ENCODE measurements around the gene LRRN4CL. TPM values are rescaled to one million over a fixed set of nuclear protein-coding genes. Genes with fewer than 3 reads are reported as not detected.

Gene LRRN4CL
- total RNA-seq, 4 donors from 2014 or later: 29.9 to 48.2 (median 39.2) TPM

DNA sequence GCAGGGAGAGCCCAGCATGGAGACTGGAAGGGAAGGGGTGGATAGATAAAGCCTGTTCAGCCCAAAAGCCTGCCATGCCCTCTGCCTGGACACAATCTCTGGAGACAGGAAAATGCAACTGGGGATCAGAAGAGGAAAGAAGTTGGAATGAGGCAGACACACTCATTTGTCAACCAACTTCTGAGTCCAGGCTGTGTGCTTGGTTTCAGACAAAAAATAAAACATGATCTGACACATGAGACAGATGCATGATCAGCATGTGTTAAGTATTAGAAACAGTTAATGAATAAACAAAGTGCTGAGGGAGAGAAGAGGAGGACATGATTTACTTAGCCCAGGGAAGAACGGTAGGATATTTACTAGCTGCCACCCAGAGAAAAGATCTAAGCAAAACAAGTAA is 839 bp downstream of the LRRN4CL start:
- TF ChIP-seq EP300 (IDR thresholded peaks at IDR 0.05) (no peak), POLR2A (IDR thresholded peaks at IDR 0.05; ENCODE audit: low read depth) (no peak), POLR2AphosphoS5 (IDR thresholded peaks at IDR 0.05) (no peak)
- TF ChIP-seq, protein P1, sequence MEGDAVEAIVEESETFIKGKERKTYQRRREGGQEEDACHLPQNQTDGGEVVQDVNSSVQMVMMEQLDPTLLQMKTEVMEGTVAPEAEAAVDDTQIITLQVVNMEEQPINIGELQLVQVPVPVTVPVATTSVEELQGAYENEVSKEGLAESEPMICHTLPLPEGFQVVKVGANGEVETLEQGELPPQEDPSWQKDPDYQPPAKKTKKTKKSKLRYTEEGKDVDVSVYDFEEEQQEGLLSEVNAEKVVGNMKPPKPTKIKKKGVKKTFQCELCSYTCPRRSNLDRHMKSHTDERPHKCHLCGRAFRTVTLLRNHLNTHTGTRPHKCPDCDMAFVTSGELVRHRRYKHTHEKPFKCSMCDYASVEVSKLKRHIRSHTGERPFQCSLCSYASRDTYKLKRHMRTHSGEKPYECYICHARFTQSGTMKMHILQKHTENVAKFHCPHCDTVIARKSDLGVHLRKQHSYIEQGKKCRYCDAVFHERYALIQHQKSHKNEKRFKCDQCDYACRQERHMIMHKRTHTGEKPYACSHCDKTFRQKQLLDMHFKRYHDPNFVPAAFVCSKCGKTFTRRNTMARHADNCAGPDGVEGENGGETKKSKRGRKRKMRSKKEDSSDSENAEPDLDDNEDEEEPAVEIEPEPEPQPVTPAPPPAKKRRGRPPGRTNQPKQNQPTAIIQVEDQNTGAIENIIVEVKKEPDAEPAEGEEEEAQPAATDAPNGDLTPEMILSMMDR (IDR thresholded peaks at IDR 0.05): no peak
- Histone ChIP-seq H3K4me3 (peak overlapping the region; percentile 47 to 57 (median 50)), H3K27me3 (peaks cover 3 to 20% (median 8%) of the 10 kb centered on the region in 4 donors), H3K27ac (replicated peaks in 1 of 4) (peak overlapping the region; percentile 57 to 80 (median 72)), H3K9me3 (no peaks in the 10 kb centered on the region), H3K36me3 (peaks cover 12 to 39% (median 35%) of the 10 kb centered on the region in 4 donors), H3K4me1 (peaks cover 7 to 34% (median 28%) of the 10 kb centered on the region in 4 donors)
- intact Hi-C loops (cut with DNase I): no loop called here
- 34% methylated on average over 1 of the region's 1 CpG for WGBS
- no peak for DNase-seq (ENCODE audit: extremely low spot score)

DNA sequence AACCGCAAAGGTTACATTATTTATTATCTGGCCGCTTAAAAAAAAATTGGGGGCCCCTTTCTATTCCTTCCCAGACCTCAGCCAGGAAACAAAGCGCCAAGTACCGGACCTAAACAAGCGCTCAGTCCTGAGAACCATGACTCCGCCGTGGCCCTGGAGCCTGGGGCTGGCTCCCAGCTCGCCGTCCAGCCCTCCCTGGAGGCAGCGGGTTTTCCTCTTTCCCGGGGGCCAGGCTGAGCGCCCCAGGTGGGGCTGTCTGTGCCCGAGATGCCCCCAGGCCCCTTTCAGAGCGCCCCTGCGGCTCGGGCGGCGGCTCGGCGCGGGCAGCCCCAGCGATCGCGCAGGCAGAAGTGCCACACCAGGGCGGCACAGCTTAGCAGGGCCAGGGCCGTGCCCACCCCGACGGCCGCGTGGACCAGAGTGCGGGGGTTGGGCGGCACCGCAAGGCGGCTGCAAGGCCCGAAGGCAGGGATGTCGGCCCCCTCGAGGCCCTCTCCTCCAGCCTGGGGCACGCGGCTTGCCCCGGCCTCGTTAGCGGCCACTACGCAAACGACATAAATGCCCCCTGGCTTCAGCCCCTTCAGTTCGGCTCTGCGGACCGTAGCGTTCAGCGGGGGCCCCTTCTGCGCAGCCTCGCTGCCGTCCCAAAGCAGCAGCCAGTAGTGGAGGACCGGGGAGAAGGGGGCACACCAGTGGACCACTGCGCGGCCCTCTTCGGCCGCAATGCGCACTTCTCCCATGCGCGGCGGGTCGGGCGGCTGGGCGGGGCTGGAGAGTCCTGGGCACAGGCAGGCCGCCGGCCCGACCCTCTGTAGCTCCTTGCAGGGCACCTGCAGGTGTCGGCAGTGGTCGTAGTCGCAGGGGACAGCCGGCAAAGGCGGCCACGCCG is 1.6 kb downstream of the LRRN4CL start:
- Histone ChIP-seq H3K36me3 (peaks cover 9 to 31% (median 29%) of the 10 kb centered on the region in 4 donors), H3K9me3 (no peaks in the 10 kb centered on the region), H3K4me3 (peak overlapping the region; percentile 47 to 57 (median 50)), H3K27me3 (peaks cover 3 to 20% (median 8%) of the 10 kb centered on the region in 4 donors), H3K27ac (replicated peaks in 1 of 4) (peak overlapping the region; percentile 57 to 80 (median 72)), H3K4me1 (peaks cover 7 to 34% (median 28%) of the 10 kb centered on the region in 4 donors)
- DNase-seq (ENCODE audit: extremely low spot score): no peak
- TF ChIP-seq, protein P1 (IDR thresholded peaks at IDR 0.05): no peak
- TF ChIP-seq EP300 (IDR thresholded peaks at IDR 0.05): no peak
- TF ChIP-seq POLR2AphosphoS5 (IDR thresholded peaks at IDR 0.05): no peak
- no peak for TF ChIP-seq POLR2A (IDR thresholded peaks at IDR 0.05; ENCODE audit: low read depth)
- WGBS: 55% methylated on average over 20 of the region's 74 CpGs
- intact Hi-C loops (cut with DNase I): no loop called here

DNA sequence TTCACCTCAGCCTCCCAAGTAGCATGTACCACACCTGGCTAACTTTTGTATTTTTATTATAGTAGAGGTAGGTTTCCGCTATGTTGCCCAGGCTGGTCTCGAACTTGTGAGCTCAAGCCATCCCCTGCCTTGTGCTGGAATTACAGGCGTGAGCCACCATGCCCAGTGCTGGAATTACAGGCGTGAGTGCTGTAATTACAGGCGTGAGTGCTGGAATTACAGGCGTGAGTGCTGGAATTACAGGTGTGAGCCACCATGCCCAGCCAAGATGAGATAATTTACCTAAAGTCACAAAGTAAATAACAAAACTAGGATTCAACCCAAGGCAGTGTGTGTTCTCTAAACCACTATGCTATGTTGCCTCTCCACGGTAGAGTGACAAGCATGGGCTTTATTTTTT is 6.8 kb downstream of the LRRN4CL start:
- intact Hi-C loops (cut with DNase I): no loop called here
- H3K27ac ChIP-seq (replicated peaks in 1 of 4): no peak overlapping the region
- WGBS: 96% methylated on average over 7 of the region's 7 CpGs
- no peak for DNase-seq (ENCODE audit: extremely low spot score)
- peaks cover under 1 to 8% (median 1%) of the 10 kb centered on the region in 4 donors for H3K27me3 ChIP-seq
- no peaks in the 10 kb centered on the region for H3K9me3 ChIP-seq
- TF ChIP-seq POLR2A (IDR thresholded peaks at IDR 0.05; ENCODE audit: low read depth) (no peak), POLR2AphosphoS5 (IDR thresholded peaks at IDR 0.05) (no peak), EP300 (IDR thresholded peaks at IDR 0.05) (no peak)
- TF ChIP-seq, protein P1 (IDR thresholded peaks at IDR 0.05): no peak
- peaks cover 4 to 8% (median 5%) of the 10 kb centered on the region in 4 donors for H3K36me3 ChIP-seq
- no peak overlapping the region for H3K4me3 ChIP-seq
- peaks cover 23 to 37% (median 31%) of the 10 kb centered on the region in 4 donors for H3K4me1 ChIP-seq

DNA sequence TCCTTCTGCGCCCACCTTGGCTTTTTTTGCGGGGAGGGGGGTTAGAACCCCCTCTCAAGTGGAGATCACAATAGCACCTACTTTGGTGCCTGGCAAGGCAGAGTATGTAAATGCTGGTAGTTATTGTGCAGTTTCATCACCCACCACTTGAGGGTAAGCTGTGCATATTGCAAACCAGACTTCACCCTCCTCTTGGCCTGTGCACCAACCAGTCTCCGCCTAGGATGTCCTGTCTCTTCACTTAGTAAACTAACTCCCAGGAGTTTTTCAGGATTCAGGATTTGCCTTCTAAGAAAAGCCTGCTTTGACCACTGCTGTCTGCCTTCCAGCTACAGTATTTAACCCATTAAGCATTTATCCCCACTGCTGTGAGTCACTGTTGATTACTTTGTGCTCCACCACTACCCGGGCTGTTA is 8.5 kb downstream of the LRRN4CL start:
- no peak overlapping the region for H3K4me3 ChIP-seq
- intact Hi-C loops (cut with DNase I): no loop called here
- H3K27me3 ChIP-seq: no peaks in the 10 kb centered on the region
- peaks cover 17 to 24% (median 22%) of the 10 kb centered on the region in 4 donors for H3K36me3 ChIP-seq
- H3K9me3 ChIP-seq: no peaks in the 10 kb centered on the region
- TF ChIP-seq, protein P1 (IDR thresholded peaks at IDR 0.05): peak; percentile 24 to 52 (median 39)
- no peak for TF ChIP-seq POLR2AphosphoS5 (IDR thresholded peaks at IDR 0.05)
- peak overlapping the region; percentile 31 to 94 (median 88) for H3K27ac ChIP-seq (replicated peaks in 1 of 4)
- WGBS: 45% methylated on average over 4 of the region's 4 CpGs
- peaks cover 26 to 45% (median 38%) of the 10 kb centered on the region in 4 donors for H3K4me1 ChIP-seq
- no peak for DNase-seq (ENCODE audit: extremely low spot score)
